NCI-H1105 (cell line): Measurements from ENCODE around the gene TANGO2.

Experiments
- DNase-seq: peaks from one replicate; lab custom pipeline; 2025; lab: John Stamatoyannopoulos, UW

The TANGO2 gene

GRCh38 chr22:20020533-20021195, at the start of gene TANGO2:
TSS of gene TANGO2 (plus strand) at chr22:20021110. CDS start at chr22:20036799, 15,689 bp downstream.
- peak; percentile 80 for DNase-seq

GRCh38 chr22:19971276-19972124, 49.4 kb upstream of the TANGO2 start:
- DNase-seq = no peak

- no peak for DNase-seq
Observed at GRCh38 chr22:19972251-19972650, 48.7 kb upstream of the TANGO2 start.

GRCh38 chr22:19972652-19973550, 48.0 kb upstream of the TANGO2 start:
- no peak for DNase-seq

- no peak for DNase-seq
Observed at GRCh38 chr22:19973551-19974267, 47.2 kb upstream of the TANGO2 start.

- no peak for DNase-seq
Observed at GRCh38 chr22:19974268-19974861, 46.5 kb upstream of the TANGO2 start.

GRCh38 chr22:19974935-19975706, 45.8 kb upstream of the TANGO2 start:
- DNase-seq = no peak

- DNase-seq = no peak
Observed at GRCh38 chr22:19975707-19976035, 45.2 kb upstream of the TANGO2 start.

- DNase-seq = no peak
Observed at GRCh38 chr22:19976671-19977070, 44.2 kb upstream of the TANGO2 start.

- no peak for DNase-seq
Observed at GRCh38 chr22:19977296-19978243, 43.3 kb upstream of the TANGO2 start.

GRCh38 chr22:19978748-19979147, 42.2 kb upstream of the TANGO2 start:
- DNase-seq = no peak

- no peak for DNase-seq
Observed at GRCh38 chr22:19979712-19980493, 41.0 kb upstream of the TANGO2 start.

GRCh38 chr22:19980766-19981165, 40.1 kb upstream of the TANGO2 start:
- DNase-seq = no peak

GRCh38 chr22:19981171-19981960, 39.5 kb upstream of the TANGO2 start:
- no peak for DNase-seq

- DNase-seq = no peak
Observed at GRCh38 chr22:19981961-19982920, 38.7 kb upstream of the TANGO2 start.

GRCh38 chr22:19982991-19983578, 37.8 kb upstream of the TANGO2 start:
- DNase-seq = no peak
